ENCODE data around the gene GRAP.

DNA sequence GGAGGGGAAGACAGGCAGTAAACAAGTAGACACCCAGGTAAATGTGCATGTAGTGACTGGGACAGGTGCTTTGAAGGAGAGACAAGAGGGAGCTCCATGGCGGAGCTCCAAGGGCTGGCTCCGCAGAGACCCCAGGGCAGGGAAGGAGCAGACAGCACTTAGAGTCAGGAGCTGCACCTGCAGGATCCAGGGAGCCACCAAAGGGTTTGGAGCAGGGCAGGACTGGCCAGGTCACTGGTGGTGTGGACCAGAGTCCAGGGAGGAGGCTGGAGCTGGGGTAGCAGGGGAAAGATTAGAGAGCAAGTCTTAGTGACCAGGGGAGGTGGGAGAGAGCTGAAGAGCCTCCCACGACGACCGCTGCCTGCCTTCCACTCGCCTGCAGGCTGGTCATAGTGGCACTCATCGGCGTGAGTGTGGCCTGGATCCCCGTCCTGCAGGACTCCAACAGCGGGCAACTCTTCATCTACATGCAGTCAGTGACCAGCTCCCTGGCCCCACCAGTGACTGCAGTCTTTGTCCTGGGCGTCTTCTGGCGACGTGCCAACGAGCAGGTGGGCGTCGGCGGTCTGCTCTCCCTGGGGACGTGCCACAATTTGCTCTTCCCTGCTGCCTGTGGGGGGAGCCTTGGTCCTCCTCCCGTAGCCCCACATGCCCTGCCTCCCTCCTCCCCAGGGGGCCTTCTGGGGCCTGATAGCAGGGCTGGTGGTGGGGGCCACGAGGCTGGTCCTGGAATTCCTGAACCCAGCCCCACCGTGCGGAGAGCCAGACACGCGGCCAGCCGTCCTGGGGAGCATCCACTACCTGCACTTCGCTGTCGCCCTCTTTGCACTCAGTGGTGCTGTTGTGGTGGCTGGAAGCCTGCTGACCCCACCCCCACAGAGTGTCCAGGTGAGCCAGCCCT lies 27.5 kb downstream of the GRAP start:
- TF ChIP-seq, protein P1, sequence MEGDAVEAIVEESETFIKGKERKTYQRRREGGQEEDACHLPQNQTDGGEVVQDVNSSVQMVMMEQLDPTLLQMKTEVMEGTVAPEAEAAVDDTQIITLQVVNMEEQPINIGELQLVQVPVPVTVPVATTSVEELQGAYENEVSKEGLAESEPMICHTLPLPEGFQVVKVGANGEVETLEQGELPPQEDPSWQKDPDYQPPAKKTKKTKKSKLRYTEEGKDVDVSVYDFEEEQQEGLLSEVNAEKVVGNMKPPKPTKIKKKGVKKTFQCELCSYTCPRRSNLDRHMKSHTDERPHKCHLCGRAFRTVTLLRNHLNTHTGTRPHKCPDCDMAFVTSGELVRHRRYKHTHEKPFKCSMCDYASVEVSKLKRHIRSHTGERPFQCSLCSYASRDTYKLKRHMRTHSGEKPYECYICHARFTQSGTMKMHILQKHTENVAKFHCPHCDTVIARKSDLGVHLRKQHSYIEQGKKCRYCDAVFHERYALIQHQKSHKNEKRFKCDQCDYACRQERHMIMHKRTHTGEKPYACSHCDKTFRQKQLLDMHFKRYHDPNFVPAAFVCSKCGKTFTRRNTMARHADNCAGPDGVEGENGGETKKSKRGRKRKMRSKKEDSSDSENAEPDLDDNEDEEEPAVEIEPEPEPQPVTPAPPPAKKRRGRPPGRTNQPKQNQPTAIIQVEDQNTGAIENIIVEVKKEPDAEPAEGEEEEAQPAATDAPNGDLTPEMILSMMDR (IDR thresholded peaks at IDR 0.05; ENCODE audit: low read length), result no peak
- no peak for TF ChIP-seq EZH2 (IDR thresholded peaks at IDR 0.05; ENCODE audit: borderline replicate concordance, low read length)

Measured in OCI-LY1 (cell line).